T-helper 2 cell (primary cell): ENCODE data around the gene PEX12.
"Not testable (repeated sequence)": the region's sequence is repeated elsewhere in the genome, so short reads cannot be mapped to it uniquely, and the experiment has no call there.

ENCODE experiments used
- DNase-seq, 5 experiments: peaks; one replicate each; pipeline versions ENCODE4 v3.0.0 to v3.0.0-alpha.2; 2012 to 2022

PEX12 gene

GRCh38 chr17:35535406-35535805 is 43.0 kb downstream of the PEX12 start:
- peak in 1 of 5 experiments; percentile 48 for DNase-seq

DNA sequence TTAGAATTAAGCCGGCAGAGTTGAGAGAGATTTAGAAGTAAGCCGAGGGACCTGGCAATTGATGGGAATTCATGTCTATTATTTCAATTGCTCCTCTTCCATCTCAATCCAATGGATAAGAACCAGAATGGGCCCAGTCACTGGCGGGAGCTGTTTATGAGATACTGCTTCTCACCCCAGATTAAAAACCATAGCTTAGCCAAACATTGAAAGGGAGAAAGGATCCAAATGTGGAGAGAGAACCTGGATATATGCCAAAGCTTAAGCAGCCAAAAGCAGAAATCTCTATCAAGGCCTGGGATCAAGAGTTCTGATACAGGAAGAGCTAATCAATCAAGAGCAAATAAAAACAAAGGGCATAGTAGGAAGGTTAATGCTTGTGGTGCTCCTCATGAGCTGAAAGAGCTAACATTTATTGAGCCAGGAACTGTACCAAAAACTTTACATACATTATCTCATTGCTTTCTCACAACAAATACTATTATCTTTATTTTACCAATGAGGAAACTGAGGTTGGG is 43.7 kb downstream of the PEX12 start:
- DNase-seq: no peak

- peak in 2 of 5 experiments; percentile 39 to 73 for DNase-seq
Observed at GRCh38 chr17:35531160-35531559, 47.2 kb downstream of the PEX12 start.

DNA sequence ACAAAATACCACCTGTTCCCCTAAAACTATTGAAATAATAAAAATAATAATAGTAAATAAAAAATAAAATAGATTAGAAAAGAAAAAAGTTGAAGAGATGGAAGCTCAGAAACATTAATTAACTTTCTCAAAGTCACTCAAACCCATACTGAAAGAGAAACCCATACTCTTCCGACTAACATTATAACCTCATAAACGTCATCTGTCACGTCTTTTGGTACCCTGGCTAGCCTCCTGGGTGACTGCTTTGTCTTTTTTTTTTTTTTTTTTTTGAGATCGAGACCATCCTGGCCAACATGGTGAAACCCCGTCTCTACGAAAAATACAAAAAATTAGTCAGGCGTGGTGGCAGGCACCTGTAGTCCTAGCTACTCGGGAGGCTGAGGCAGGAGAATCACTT is 48.5 kb downstream of the PEX12 start:
- DNase-seq: peak in 2 of 5 experiments; percentile 43 to 62

DNA sequence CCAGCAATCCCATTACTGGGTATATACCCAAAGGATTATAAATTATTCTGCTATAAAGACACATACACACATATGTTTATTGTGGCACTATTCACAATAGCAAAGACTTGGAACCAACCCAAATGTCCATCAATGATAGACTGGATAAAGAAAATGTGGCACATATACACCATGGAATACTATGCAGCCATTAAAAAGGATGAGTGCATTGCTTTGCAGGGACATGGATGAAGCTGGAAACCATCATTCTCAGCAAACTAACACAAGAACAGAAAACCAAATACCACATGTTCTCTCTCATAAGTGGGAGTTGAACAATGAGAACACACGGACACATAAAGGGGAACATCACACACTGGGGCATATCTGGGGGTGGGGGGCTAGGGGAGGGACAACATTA is 49.0 kb downstream of the PEX12 start:
- not testable (repeated sequence) for DNase-seq
